Activated naive CD4-positive, alpha-beta T cell treated with anti-CD3 and anti-CD28 coated beads for 36 hours (primary cell): ENCODE measurements around the gene DOCK1. TPM values are rescaled to one million over a fixed set of nuclear protein-coding genes. Genes with fewer than 3 reads are reported as not detected.

Experiments
- CTCF ChIA-PET: fragments of 350-600 bp; sonication (Branson Sonifier 250); formaldehyde crosslinking; loops from one replicate; lab custom pipeline; 2021; ENCODE audit warnings: antibody characterized with exemption; lab: Charles Lee
- DNase-seq: peaks from one replicate; pipeline ENCODE4 v3.0.0-alpha.2; 2020
- H3K27ac Mint-ChIP-seq: one replicate; pipeline ENCODE4 v1.8.0; 2021; ENCODE audit warnings: mild to moderate bottlenecking, mixed read lengths
- H3K27me3 Mint-ChIP-seq: one replicate; pipeline ENCODE4 v1.8.0; 2021; ENCODE audit warnings: low read depth, mixed read lengths
- H3K36me3 Mint-ChIP-seq: one replicate; pipeline ENCODE4 v1.8.0; 2021; ENCODE audit warnings: low read depth, mixed read lengths
- H3K4me1 Mint-ChIP-seq: one replicate; pipeline ENCODE4 v1.8.0; 2021; ENCODE audit warnings: low read depth, mixed read lengths
- H3K4me3 Mint-ChIP-seq: one replicate; pipeline ENCODE4 v1.8.0; 2021; ENCODE audit warnings: mild to moderate bottlenecking, moderate library complexity, mixed read lengths
- H3K9me3 Mint-ChIP-seq: one replicate; pipeline ENCODE4 v1.8.0; 2021; ENCODE audit warnings: mixed read lengths
- intact Hi-C: fragments of 100-400 bp; cut with micrococcal nuclease; formaldehyde crosslinking; loops from one replicate; pipeline ENCODE4 v1.15.1; 2023
- total RNA-seq, 2 experiments: library from RNA; stranded (reverse); gene quantifications; one replicate each; pipeline ENCODE4 v1.2.3, GENCODE V29; 2021

DOCK1 gene
- total RNA-seq, 2 experiments from 2014 or later: 0.49 to 0.72 TPM

GRCh38 chr10:126917975-126918908 lies 13.0 kb downstream of the DOCK1 start:
- CTCF ChIA-PET: interaction anchor here (0.6 kb wide), 1 partner anchor 302 kb away, joined by 4 read pairs; no protein-coding TSS in a partner anchor
- no peak overlapping the region for H3K4me3 Mint-ChIP-seq

GRCh38 chr10:126919426-126919825 lies 14.2 kb downstream of the DOCK1 start:
- H3K36me3 Mint-ChIP-seq: no peaks in the 10 kb centered on the region
- no peak overlapping the region for H3K27ac Mint-ChIP-seq
- H3K4me1 Mint-ChIP-seq: no peaks in the 10 kb centered on the region
- CTCF ChIA-PET: no interaction called here
- H3K9me3 Mint-ChIP-seq: peaks cover 12% of the 10 kb centered on the region
- H3K27me3 Mint-ChIP-seq: no peaks in the 10 kb centered on the region
- intact Hi-C loops: no loop called here
- DNase-seq: no peak
- H3K4me3 Mint-ChIP-seq: no peak overlapping the region

More at GRCh38 chr10:126917975-126918908, 13.0 kb downstream of the DOCK1 start:
- Mint-ChIP-seq H3K4me1 (no peaks in the 10 kb centered on the region), H3K27ac (no peak overlapping the region), H3K36me3 (no peaks in the 10 kb centered on the region), H3K9me3 (peaks cover 12% of the 10 kb centered on the region), H3K27me3 (no peaks in the 10 kb centered on the region)
- no peak for DNase-seq
- intact Hi-C loops: no loop called here

DNA sequence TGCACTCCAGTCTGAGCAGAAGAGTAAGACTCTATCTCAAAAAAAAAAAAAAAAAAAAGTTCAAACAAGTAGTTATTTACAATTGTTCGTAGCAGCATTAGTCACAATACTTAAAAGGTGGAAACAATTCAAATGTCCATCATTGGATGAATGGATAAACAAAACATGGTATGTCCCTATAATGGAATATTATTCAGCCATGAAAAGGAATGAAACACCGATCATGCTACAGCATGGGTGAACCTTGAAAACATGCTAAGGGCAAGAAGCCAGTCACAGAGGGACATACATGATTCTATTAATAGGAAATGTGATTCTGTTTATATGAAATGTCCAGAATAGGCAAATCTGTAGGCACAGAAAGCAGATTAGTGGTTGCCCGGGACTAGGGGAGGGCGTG lies 15.9 kb downstream of the DOCK1 start:
- Mint-ChIP-seq H3K4me1 (no peaks in the 10 kb centered on the region), H3K27me3 (no peaks in the 10 kb centered on the region), H3K36me3 (no peaks in the 10 kb centered on the region), H3K9me3 (peaks cover 8% of the 10 kb centered on the region), H3K27ac (no peak overlapping the region), H3K4me3 (no peak overlapping the region)
- intact Hi-C loops: no loop called here
- no peak for DNase-seq
- CTCF ChIA-PET: no interaction called here

DNA sequence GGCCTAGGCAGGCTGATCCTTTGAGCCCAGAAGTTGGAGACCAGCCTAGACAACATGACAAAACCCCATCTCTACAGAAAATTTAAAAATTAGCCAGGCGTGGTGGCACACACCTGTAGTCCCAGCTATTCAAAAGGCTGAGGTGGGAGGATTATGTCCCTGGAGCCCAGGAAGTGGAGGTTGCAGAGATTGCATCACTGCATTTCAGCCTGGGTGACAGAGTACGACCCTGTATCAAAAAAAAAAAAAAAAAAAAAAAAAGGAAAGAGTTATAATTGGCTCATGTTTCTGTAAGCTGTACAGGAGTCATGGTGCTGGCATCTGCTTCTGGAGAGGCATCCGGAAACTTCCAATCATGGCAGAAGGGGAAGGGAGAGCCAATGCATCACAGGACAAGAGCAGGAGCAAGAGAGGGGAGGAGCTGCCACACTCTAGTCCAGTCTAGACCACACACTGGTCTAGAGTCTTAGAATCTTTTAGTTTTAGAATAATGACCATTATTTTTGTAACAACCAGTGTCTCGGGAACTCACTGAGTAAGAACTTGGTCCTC lies 16.8 kb downstream of the DOCK1 start:
- CTCF ChIA-PET: no interaction called here

GRCh38 chr10:126924180-126924914 lies 19.1 kb downstream of the DOCK1 start:
- no peak for DNase-seq
- no peaks in the 10 kb centered on the region for H3K27me3 Mint-ChIP-seq
- CTCF ChIA-PET: no interaction called here
- H3K36me3 Mint-ChIP-seq: no peaks in the 10 kb centered on the region
- peaks cover 6% of the 10 kb centered on the region for H3K9me3 Mint-ChIP-seq
- H3K4me1 Mint-ChIP-seq: no peaks in the 10 kb centered on the region
- no peak overlapping the region for H3K4me3 Mint-ChIP-seq
- no peak overlapping the region for H3K27ac Mint-ChIP-seq
- intact Hi-C loops: no loop called here

More for the DNA sequence above, 16.8 kb downstream of the DOCK1 start:
- intact Hi-C loops: no loop called here
- no peak for DNase-seq
- H3K27me3 Mint-ChIP-seq: no peaks in the 10 kb centered on the region
- no peaks in the 10 kb centered on the region for H3K4me1 Mint-ChIP-seq
- H3K27ac Mint-ChIP-seq: no peak overlapping the region
- H3K9me3 Mint-ChIP-seq: peaks cover 6% of the 10 kb centered on the region
- H3K36me3 Mint-ChIP-seq: no peaks in the 10 kb centered on the region
- H3K4me3 Mint-ChIP-seq: no peak overlapping the region

DNA sequence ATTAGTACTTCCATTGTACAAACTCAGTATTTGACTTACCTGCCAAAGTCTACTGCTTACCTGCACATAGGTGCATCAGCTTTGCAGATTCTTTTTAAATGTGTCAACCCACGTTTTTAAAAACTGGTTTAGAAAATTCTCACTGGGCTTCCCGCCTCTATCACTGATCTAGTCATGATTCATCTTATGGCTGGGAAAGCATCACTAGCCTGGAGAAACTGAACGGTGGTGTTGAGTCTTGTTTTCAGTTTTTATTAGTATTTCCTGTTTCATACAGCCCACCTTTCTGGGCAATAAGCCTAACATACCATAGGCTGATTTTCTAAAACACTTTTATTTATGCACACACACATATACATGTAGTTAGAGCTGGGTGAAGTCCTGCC lies 19.7 kb downstream of the DOCK1 start:
- H3K27me3 Mint-ChIP-seq: no peaks in the 10 kb centered on the region
- H3K4me1 Mint-ChIP-seq: no peaks in the 10 kb centered on the region
- no peak overlapping the region for H3K27ac Mint-ChIP-seq
- DNase-seq: no peak
- no peaks in the 10 kb centered on the region for H3K36me3 Mint-ChIP-seq
- intact Hi-C loops: no loop called here
- H3K9me3 Mint-ChIP-seq: peaks cover 6% of the 10 kb centered on the region
- no peak overlapping the region for H3K4me3 Mint-ChIP-seq
- CTCF ChIA-PET: no interaction called here

DNA sequence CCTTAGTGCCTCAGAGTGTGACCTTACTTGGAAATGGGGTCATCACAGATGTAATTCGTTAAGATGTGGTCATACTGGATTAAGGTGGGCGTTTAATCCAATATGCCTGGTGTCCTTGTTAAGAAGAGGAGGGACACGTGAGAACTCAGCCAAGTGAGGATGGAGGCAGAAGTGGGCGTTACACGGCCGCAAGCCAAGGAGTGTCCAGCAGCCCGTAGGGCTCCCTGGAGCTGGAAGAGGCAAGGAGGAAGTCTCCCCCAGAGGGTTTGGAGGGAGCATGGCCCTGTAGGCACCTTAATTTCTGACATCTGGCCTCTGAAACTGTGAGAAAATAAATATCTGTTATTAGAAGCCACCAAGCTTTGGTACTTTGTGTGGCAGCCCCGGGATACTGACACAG lies 21.3 kb downstream of the DOCK1 start:
- no peaks in the 10 kb centered on the region for H3K4me1 Mint-ChIP-seq
- H3K36me3 Mint-ChIP-seq: no peaks in the 10 kb centered on the region
- DNase-seq: no peak
- H3K27ac Mint-ChIP-seq: no peak overlapping the region
- intact Hi-C loops: no loop called here
- H3K4me3 Mint-ChIP-seq: no peak overlapping the region
- H3K27me3 Mint-ChIP-seq: no peaks in the 10 kb centered on the region
- peaks cover 3% of the 10 kb centered on the region for H3K9me3 Mint-ChIP-seq
- CTCF ChIA-PET: no interaction called here

- peaks cover 2% of the 10 kb centered on the region for H3K9me3 Mint-ChIP-seq
- intact Hi-C loops: no loop called here
- H3K4me3 Mint-ChIP-seq: no peak overlapping the region
- H3K27me3 Mint-ChIP-seq: no peaks in the 10 kb centered on the region
- CTCF ChIA-PET: no interaction called here
- H3K4me1 Mint-ChIP-seq: no peaks in the 10 kb centered on the region
- no peaks in the 10 kb centered on the region for H3K36me3 Mint-ChIP-seq
- no peak for DNase-seq
- no peak overlapping the region for H3K27ac Mint-ChIP-seq
Observed at GRCh38 chr10:126927799-126928198, 22.6 kb downstream of the DOCK1 start.

- CTCF ChIA-PET: no interaction called here
Observed at GRCh38 chr10:126928274-126928673, 23.0 kb downstream of the DOCK1 start.

GRCh38 chr10:126929391-126929790 lies 24.2 kb downstream of the DOCK1 start:
- Mint-ChIP-seq H3K27me3 (no peaks in the 10 kb centered on the region), H3K4me3 (no peak overlapping the region), H3K36me3 (no peaks in the 10 kb centered on the region), H3K27ac (no peak overlapping the region), H3K4me1 (no peaks in the 10 kb centered on the region), H3K9me3 (peaks cover 2% of the 10 kb centered on the region)
- intact Hi-C loops: no loop called here
- no peak for DNase-seq
- CTCF ChIA-PET: no interaction called here

More at GRCh38 chr10:126928274-126928673, 23.0 kb downstream of the DOCK1 start:
- Mint-ChIP-seq H3K4me1 (no peaks in the 10 kb centered on the region), H3K27me3 (no peaks in the 10 kb centered on the region), H3K4me3 (no peak overlapping the region), H3K27ac (no peak overlapping the region), H3K9me3 (peaks cover 2% of the 10 kb centered on the region), H3K36me3 (no peaks in the 10 kb centered on the region)
- no peak for DNase-seq
- intact Hi-C loops: no loop called here

- DNase-seq: no peak
- no peak overlapping the region for H3K27ac Mint-ChIP-seq
- no peaks in the 10 kb centered on the region for H3K36me3 Mint-ChIP-seq
- no peaks in the 10 kb centered on the region for H3K4me1 Mint-ChIP-seq
- intact Hi-C loops: no loop called here
- peaks cover 2% of the 10 kb centered on the region for H3K9me3 Mint-ChIP-seq
- CTCF ChIA-PET: no interaction called here
- H3K27me3 Mint-ChIP-seq: no peaks in the 10 kb centered on the region
- H3K4me3 Mint-ChIP-seq: no peak overlapping the region
Observed at GRCh38 chr10:126930131-126930882, 25.1 kb downstream of the DOCK1 start.
